Rectal smooth muscle tissue (tissue), 1 donor: ENCODE data around the gene APLN.

ENCODE experiments used
- H3K27ac ChIP-seq: one replicate; pipeline ENCODE4 v1.7.0; 2013; ENCODE audit warnings: low read depth, low read length, inconsistent platforms
- H3K27me3 ChIP-seq: one replicate; pipeline ENCODE4 v1.7.0; 2013; ENCODE audit warnings: low read length; ENCODE audit not compliant: control insufficient read depth, insufficient read depth
- H3K36me3 ChIP-seq: one replicate; pipeline ENCODE4 v1.7.0; 2013; ENCODE audit warnings: low read length; ENCODE audit not compliant: control insufficient read depth, insufficient read depth
- H3K4me1 ChIP-seq: one replicate; pipeline ENCODE4 v1.7.0; 2013; ENCODE audit warnings: low read length; ENCODE audit not compliant: control insufficient read depth, insufficient read depth
- H3K4me3 ChIP-seq: one replicate; pipeline ENCODE4 v1.7.0; 2013; ENCODE audit warnings: low read length
- H3K9ac ChIP-seq: one replicate; pipeline ENCODE4 v1.7.0; 2013; ENCODE audit warnings: low read length

Gene APLN

DNA sequence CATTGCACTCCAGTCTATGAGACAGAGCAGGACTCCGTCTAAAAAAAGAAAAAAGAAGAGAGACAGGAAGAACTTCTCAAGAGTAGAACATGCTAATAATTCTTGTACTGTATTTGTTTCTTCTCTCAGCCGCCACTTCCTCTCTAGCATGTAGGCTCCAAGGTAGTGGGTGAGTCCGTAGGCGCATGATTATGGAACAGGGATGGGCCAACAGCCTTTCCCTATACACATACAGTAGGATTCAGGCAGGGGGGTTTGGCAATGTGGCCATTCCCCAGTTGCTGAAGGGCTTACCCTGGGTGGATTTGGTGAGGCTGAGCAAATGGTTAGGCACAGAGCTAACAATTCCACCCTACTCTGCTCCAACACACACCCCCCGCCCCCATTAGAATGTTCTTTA is 35.0 kb upstream of the APLN start:
- no peak overlapping the region for H3K4me3 ChIP-seq
- H3K9ac ChIP-seq, result no peak overlapping the region
- H3K36me3 ChIP-seq, result no peaks in the 10 kb centered on the region
- no peaks in the 10 kb centered on the region for H3K27me3 ChIP-seq
- H3K4me1 ChIP-seq, result no peaks in the 10 kb centered on the region
- no peak overlapping the region for H3K27ac ChIP-seq

DNA sequence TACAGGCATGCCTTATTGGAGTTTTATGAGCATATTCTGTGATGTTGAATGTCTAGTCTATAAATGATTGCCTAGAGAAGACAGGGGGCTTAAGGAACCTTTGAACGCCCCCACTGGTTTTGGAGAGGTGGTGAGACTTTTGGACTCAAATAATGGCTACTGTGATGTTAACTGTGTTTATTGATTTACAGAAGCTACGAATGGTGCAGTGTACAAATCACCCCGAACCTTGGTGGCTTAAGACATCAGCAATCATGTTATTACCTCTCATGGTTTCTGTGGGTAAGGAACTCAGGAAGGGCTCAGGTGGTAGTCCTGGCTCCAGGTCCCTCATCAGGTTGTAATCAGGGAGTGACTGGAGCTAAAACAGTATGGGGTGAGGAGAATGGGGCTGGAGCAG is 33.3 kb upstream of the APLN start:
- H3K4me3 ChIP-seq, result no peak overlapping the region
- no peak overlapping the region for H3K9ac ChIP-seq
- H3K27ac ChIP-seq, result no peak overlapping the region
- H3K27me3 ChIP-seq, result no peaks in the 10 kb centered on the region
- H3K4me1 ChIP-seq, result no peaks in the 10 kb centered on the region
- H3K36me3 ChIP-seq, result no peaks in the 10 kb centered on the region

DNA sequence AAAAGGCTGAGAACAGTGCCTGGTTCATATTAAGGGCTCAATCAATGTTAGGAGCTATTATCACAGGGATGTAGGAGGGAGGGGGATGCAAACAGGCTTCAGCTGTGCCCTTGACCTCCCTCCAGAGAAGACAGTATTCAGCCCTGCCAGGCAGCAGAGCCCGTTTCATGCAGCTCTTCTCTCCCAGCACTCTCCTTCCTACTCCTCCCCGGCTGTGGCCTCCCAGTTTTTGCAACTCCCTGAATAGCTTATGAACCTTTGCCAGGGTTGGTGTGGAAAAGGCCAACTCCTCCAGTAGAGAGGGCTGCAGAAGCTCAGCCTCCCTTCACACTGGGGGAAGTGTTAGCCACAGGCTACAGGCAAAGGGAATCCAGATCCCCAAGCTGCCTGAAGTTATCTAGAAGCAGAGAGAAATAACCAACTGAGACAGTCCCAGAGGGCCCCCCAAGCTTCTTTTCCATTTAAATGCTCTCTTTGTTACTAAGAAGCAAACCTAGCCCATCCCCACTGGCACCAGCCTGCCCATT is 31.7 kb upstream of the APLN start:
- Histone ChIP-seq H3K36me3 (no peaks in the 10 kb centered on the region), H3K27me3 (no peaks in the 10 kb centered on the region), H3K27ac (no peak overlapping the region), H3K9ac (no peak overlapping the region), H3K4me3 (no peak overlapping the region), H3K4me1 (no peaks in the 10 kb centered on the region)

DNA sequence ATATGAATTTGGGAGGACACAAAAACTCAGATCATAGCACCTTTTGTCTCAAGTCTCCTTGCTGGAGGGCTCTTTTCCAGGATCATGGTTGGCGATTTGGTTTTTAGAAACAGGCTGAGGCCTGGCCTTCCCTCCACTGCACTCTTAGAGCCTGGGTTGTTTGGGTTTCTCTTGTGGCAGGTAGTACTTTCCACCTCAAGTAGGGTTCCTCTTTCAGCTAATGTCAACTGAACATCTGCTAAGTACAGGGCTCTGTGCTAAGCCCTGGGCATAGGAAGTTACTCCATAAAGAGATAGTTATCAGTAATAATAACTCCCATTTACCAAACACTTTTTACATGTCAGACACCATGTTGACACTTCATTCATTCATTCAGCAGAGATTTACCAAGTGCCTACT is 28.2 kb upstream of the APLN start:
- Histone ChIP-seq H3K4me1 (no peaks in the 10 kb centered on the region), H3K4me3 (no peak overlapping the region), H3K27me3 (no peaks in the 10 kb centered on the region), H3K9ac (no peak overlapping the region), H3K36me3 (no peaks in the 10 kb centered on the region), H3K27ac (no peak overlapping the region)

DNA sequence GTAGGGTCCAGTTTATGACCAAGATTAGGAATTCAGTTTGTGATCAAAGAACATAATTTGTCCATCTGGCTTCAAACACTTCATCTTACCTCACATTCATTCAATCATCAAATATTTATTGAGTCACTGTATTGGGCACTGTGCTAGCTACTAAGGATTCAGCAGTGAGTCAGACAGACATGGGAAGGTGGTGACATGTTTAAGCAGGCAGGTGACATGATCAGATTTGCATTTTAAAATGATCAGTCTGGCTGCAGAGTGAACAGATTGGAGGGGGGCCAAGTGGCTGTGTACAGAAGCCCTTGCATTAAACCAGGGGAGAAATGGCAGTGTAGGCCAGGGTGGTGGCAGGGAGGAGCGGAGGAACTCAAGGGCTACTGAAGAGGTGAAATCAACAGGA is 25.1 kb upstream of the APLN start:
- Histone ChIP-seq H3K36me3 (no peaks in the 10 kb centered on the region), H3K27me3 (no peaks in the 10 kb centered on the region), H3K27ac (no peak overlapping the region), H3K4me3 (no peak overlapping the region), H3K9ac (no peak overlapping the region), H3K4me1 (no peaks in the 10 kb centered on the region)

DNA sequence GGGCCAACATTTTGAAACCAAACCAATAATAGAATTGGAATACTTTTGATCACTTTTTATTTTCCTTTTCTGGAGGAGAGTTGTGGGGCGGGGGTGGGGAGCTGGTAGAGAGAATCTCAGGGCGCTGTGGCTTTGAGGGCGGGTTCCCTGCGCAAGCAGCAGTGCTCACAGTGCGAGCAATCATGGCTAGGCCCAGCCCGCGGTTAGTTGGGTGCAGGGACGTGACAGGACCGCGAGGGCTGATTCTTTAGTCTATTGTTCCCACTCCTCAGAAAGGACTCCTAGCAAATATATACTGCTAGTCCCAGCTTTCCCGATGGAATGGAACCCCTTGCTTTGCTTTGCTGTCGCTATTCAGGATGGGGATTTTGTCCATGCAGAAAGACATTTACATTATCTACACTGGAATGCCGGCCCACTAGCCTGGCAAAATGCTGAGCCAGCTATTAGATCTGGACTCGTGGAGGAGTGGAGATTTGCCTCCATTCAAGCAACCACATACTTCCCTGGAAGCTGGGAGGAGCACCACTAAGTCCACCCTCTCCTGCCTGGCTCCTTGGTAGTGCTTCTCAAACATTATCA is 23.9 kb upstream of the APLN start:
- Histone ChIP-seq H3K27me3 (no peaks in the 10 kb centered on the region), H3K4me3 (peak overlapping the region; percentile 63), H3K4me1 (no peaks in the 10 kb centered on the region), H3K27ac (peak overlapping the region; percentile 77), H3K36me3 (no peaks in the 10 kb centered on the region), H3K9ac (no peak overlapping the region)

DNA sequence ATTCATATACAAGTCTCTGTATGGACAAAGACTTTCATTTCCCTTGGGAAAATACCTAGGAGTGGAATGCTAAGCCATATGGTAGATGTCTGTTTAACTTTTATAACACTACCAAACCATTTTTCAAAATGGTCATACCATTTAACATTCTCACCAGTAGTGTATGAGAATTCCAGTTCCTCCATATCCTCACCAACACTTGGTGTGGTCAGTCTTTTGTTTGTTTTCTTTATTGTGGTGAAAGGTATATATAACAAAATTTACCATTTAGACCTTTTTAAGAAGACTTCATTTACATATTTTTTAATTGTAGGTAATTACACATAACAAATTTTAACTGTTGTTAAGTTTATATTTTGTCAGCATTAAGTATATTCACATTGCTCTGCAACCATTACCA is 12.7 kb upstream of the APLN start:
- Histone ChIP-seq H3K36me3 (no peaks in the 10 kb centered on the region), H3K9ac (no peak overlapping the region), H3K27ac (no peak overlapping the region), H3K27me3 (no peaks in the 10 kb centered on the region), H3K4me1 (no peaks in the 10 kb centered on the region), H3K4me3 (no peak overlapping the region)

DNA sequence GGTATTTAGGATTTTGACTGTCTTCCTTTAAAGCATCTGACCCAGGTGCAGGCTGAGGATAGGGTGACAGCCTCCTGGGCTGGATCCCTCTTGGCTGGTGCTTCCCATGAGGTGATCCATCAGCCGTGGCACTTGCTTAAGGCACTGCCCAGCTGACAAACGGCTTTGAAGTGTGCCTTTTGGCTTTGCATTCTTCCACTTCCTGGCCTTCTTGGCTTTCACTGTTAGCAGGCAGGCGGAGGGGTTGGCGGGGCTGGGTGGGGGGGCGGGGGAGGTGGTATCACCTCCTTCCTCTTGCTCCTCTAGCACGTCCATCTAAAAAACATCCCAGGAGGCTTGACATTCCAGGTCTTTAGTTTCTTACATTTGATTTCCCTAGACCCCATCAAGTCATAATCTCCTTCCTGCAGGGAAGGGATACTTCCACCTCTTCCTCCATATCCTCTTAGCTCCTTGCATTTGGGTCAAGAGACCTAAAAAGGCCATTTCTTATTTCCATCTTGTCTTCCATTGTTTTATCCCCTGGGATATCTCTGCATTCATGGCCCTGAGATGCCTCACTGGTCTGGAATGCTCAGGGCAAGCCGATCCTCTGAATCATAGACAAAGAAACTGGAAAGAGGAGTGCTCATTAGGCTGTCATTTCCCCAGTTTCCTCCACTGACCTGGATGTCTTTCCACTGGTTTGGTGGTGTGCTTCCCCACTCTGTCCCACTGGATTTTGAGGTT is 11.3 kb upstream of the APLN start:
- no peaks in the 10 kb centered on the region for H3K36me3 ChIP-seq
- H3K4me1 ChIP-seq, result no peaks in the 10 kb centered on the region
- no peak overlapping the region for H3K9ac ChIP-seq
- H3K4me3 ChIP-seq, result no peak overlapping the region
- no peak overlapping the region for H3K27ac ChIP-seq
- H3K27me3 ChIP-seq, result no peaks in the 10 kb centered on the region

DNA sequence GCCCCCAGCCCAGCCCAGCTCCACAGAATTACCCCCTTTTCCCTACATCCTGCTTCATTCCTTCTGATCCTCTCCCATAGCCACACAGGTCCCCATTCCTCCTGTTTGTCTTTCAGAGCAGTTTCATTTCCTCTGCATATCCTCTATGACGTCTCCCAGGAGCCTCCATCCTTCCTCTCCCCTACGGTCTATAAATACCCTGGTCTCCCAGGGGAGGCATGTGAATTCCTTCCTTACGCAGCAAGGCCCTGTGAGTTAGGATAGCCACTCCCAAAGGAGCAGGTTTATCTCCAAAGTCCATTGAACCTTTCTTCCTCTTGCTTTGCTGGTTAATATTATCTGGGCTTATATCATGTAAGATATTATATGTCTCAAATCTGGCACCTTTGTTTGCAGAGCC is 8.4 kb upstream of the APLN start:
- Histone ChIP-seq H3K9ac (no peak overlapping the region), H3K4me1 (no peaks in the 10 kb centered on the region), H3K27me3 (no peaks in the 10 kb centered on the region), H3K27ac (no peak overlapping the region), H3K4me3 (no peak overlapping the region), H3K36me3 (no peaks in the 10 kb centered on the region)

DNA sequence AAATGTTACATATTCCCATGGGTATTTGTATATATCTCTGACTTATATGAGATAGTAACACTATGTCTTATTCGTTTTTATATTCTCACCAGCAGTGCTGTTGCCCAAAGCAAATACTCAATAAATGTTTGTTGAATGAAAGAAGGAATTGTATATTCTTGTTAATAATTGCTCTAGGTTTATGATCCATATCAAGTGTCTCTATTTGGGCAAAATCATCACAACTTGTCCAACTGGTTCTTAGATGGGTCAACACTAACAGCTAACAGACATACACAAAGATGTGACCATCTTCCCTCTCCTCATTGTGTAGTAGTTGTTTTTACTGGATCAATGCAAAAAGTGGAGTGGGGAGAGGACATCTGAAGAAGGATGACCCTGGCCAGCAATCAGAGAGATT is 6.6 kb upstream of the APLN start:
- Histone ChIP-seq H3K4me1 (no peaks in the 10 kb centered on the region), H3K9ac (no peak overlapping the region), H3K4me3 (no peak overlapping the region), H3K36me3 (no peaks in the 10 kb centered on the region), H3K27me3 (no peaks in the 10 kb centered on the region), H3K27ac (no peak overlapping the region)

DNA sequence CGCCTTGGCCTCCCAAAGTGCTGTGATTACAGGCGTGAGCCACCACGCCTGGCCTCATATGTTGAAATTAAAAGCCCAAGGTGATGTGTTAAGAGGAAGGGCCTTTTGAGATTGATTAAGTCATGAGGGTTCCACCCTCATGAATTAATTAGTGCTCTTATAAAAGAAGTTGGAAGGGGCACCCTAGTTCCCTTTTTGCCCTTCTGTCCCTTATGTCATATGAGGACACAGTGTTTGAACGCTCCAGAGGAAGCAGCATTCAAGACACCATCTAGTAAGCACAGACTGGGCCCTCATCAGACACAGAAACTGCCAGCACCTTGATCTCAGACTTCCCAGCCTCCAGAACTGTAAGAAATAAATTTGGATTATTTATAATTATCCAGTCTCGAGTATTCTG is 5.1 kb upstream of the APLN start:
- no peaks in the 10 kb centered on the region for H3K36me3 ChIP-seq
- no peaks in the 10 kb centered on the region for H3K27me3 ChIP-seq
- no peaks in the 10 kb centered on the region for H3K4me1 ChIP-seq
- H3K9ac ChIP-seq, result no peak overlapping the region
- H3K4me3 ChIP-seq, result no peak overlapping the region
- no peak overlapping the region for H3K27ac ChIP-seq

DNA sequence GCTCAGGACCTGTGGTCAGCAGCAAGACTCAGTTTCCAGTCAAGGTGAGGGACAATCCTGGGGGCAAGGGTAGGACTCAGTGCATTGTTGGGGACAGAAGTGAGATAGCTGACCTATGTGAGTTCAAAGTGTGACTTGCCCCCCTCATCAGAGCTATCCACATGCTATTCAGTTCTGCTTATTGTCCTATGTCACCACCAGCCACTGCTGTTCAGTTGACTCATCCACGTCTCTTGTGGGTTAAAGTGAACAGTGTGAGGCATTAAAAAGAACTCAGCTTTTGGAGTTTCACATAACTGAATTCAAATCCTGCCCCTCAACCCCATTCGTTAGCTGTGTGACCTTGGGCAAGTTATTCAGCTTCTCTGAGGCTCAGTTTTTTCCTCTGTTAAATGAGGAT is 4.4 kb upstream of the APLN start:
- H3K27me3 ChIP-seq, result no peaks in the 10 kb centered on the region
- no peaks in the 10 kb centered on the region for H3K4me1 ChIP-seq
- H3K36me3 ChIP-seq, result no peaks in the 10 kb centered on the region
- no peak overlapping the region for H3K27ac ChIP-seq
- no peak overlapping the region for H3K4me3 ChIP-seq
- no peak overlapping the region for H3K9ac ChIP-seq

DNA sequence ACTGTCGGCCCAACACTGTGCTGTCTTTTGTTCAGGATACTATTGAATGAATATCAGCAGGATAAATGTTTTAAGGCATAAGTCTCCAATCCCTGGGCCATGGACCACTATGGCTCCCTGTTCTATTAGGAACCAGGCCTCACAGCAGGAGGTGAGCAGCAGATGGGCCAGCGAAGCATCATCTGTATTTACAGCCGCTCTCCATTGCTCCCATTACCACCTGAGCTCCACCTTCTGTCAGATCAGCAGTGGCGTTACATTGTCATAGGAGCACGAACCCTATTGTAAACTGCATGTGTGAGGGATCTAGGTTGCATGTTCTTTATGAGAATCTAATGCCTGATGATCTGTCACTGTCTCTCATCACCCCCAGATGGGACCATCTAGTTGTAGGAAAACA is 3.7 kb upstream of the APLN start:
- Histone ChIP-seq H3K36me3 (no peaks in the 10 kb centered on the region), H3K9ac (no peak overlapping the region), H3K4me1 (no peaks in the 10 kb centered on the region), H3K27me3 (no peaks in the 10 kb centered on the region), H3K4me3 (no peak overlapping the region), H3K27ac (no peak overlapping the region)
